HG02678 (cell line): ENCODE results near the gene NTNG2.

Experiments used
- ATAC-seq: cut with Tn5 transposase; IDR thresholded peaks from one replicate; pipeline ENCODE4 v1.9.1; 2021; ENCODE audit warnings: mild to moderate bottlenecking, moderate library complexity; ENCODE audit not compliant: unreplicated experiment

NTNG2 gene

DNA sequence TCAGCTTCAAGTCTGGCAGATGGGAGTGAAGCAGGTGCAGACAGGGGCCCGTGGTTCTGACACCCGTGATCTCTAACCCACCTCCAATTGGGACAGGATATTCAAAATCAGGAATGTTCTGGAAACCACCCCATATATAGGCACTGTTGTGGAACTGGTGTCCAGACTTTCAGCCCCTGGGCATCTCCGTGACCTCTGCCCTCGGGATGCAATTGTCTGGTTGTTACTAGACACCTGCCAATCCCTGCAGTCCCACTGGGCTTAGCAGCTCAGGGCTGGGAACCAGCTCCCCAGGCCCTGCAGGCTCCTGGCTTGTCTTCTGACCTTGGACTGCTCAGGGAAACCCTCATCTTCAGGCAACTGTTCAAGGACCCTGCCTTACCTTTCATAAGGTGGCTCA lies 38.8 kb downstream of the NTNG2 start:
- ATAC-seq: no peak

DNA sequence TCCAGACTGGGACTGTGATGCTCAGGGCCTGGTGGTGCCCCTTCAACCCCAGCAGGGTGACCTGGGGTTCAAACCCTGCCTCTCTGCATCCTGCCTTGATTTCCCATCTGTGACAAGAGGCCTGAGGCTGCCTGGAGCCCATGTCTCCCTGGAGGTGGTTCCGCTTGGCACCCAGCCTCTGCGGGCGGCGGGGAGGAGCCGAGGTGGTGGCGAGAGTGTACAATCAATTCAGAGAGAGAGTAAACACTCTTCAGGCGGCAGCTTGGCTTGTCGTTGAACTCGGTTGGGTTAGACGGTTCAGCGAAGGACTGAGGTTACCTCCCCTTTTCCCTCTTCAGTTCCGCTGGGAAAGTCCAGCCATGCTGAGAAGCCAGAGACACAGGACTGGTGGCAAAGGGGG lies 39.3 kb downstream of the NTNG2 start:
- no peak for ATAC-seq

DNA sequence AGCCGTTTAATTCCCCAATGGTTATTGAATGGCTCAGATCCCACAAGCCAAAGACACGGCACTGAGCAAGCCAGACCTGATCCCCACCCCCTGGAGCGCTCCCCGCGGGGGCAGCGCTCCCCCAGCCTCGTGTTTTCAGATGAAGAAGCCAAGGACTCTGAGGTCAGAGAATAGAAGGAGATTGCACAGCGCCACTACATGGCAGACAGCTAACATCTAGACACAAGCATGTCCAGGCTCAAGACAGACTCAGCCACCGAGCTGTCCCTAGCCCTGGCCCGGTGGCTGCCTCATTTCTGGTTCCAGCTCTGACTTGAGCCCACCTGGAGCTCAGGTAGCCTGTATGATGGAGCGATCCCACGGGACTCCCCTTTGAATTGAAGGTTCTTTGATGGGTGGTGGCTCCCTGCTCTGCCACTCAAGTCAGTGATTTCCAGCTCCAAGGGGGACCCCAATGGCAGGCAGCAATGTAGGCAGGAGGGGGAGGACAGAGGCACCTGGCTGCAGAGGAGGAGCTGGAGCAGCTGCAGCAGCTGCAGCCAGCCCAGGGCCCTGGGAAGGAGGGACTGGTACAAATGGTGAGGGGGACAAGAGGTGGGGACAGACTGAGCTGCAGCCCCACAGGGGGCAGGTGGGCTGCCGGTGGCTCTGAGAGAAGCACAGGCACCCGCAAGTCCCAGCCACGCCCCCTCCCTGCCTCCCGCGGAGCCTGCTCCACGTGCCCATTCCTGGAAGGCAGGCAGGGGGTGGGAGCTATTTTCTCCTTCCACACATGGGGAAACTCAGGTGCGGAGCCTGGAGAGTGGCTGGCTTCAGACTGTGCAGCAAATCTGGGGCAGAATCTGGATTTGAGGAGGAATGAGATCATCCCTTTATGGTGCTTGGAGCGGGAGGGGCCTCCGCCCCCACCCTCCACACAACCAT lies 40.2 kb downstream of the NTNG2 start:
- ATAC-seq: no peak

DNA sequence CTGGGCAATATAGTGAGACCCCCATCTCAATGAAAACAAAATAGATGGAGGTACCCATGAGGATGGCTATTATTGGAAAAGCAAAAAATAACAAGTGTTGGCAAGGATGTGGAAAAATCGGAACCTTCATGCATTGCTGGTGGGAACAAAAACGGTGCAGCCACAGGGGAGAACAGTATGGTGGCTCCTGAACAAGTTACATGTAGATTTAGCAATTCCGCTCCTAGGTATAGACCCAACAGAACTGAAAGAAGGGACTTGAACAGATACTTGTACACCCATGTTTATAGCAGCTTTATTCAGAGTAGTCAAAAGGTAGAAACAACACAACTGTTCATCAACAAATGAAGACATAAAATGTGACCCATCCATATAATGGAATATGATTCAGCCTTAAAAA lies 43.0 kb downstream of the NTNG2 start:
- no peak for ATAC-seq

DNA sequence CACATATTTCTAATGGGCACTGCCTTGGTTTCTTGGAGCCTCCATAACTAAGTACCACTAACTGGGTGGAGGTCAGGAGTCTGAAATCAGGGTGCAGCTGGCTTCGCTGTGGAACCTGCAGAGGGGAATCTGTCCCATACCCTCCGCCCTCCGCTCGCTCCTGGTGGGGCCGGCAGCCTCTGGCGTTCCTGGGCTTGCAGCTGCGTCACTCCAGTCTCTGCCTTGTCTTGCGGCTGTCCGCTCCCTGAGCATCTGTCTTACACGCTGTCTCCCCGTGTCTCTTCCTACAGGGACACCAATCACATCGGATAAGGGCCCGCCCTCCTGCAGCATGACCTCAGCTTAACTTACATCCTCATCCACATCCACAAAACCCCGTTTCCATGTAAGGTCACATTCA lies 45.4 kb downstream of the NTNG2 start:
- ATAC-seq: no peak

DNA sequence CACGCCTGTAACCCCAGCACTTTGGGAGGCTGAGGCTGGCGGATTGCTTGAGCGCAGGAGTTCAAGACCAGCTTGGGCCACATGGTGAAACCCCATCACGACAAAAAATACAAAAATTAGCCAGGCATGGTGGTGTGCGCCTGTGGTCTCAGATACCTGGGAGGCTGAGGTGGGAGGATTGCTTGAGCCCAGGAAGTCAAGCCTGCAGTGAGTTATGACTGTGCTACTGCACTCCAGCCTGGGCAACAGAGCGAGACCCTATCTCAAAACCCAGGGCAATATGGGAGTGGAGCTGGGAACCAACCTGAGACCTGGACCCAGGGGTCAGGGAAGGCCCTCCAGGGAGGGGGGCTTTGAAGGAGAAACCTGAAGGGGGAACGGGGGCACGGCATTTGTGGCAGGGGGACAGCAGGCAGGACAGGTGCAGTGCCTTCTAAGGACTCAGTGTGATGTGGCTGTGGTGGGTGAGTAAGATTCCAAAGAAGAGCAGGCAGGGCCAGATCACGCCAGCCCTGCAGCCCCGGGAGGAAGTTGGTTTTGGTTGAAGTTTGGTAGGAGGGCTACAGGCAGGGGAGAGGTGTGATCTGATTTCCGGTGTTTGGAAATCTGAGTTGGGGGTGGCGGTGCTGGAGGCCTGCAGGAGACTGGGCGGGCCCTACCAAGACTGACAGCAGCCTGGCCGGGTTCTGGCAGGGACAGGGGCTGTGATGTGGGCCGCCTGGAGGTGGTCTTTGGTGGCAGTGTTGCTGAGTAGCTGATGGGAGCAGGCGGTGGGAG lies 46.2 kb downstream of the NTNG2 start:
- no peak for ATAC-seq

DNA sequence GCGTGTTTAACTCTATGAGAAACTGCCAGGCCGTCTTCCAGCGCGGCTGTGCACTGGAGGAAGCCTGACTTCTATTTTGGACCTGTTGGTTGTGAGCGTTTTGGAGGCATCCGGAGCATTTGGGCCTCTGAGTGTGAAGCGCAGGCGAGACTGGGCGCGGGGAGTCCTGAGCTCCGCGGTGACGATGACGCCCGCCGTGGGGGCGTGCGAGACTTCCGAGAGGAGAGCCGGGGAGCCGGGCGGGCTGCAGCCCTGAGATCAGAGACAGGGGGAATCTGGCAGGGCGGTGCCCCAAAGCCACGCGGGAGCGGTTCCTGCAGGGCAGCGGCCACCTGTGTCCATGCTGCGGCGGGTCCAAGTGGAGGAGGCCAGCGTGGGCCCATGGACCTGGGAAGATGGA lies 47.4 kb downstream of the NTNG2 start:
- ATAC-seq: no peak

DNA sequence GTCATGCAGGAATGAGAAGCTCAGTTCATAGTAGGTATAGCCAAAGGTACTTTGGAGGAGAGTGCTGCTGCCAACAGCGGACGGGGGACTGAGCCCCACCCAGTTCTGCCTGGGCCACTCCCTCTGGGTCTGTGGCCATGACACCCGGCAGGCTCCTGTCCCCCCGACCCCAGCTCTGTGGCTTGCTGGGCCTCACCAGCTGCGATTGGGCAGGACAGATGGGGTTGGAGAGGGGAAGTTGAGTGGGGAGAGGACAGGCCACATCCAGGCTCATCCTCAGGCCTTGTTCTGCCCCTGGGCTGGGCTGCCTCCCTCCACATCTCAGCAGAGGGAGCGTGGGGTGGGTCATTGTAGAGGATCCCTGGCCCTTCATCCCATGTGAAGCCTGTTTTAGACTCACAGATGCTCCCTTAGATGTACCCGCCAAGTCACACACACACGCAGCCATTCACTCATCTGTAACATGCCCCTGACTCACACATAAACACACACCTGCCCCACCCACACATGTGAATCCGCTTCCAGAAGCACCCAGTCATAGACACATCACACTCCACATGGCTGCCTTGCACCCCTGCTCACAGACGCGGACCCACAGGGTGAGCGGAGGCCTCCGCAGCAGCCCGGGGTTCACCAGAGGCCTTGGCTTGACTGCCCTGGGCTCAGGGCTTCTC lies 48.8 kb downstream of the NTNG2 start:
- no peak for ATAC-seq

DNA sequence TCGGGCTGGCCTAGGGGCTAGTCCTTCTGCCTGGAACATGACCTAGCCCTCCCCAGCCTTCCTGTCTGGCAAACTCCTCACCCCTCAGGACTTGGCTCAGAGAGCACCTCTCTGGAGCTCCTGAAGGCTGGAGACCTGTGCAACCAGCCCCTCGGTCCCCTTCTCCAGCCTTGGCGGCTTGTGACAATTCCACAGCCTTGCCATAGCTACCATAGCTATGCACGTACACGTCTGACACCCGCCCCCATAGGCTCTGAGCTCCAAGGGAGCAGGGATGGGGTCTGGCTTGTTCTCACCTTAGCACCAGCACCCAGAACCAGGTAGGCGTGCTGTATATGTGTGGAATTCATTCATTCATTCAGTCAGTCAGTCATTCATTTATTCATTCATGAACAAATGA lies 49.7 kb downstream of the NTNG2 start:
- ATAC-seq: no peak

DNA sequence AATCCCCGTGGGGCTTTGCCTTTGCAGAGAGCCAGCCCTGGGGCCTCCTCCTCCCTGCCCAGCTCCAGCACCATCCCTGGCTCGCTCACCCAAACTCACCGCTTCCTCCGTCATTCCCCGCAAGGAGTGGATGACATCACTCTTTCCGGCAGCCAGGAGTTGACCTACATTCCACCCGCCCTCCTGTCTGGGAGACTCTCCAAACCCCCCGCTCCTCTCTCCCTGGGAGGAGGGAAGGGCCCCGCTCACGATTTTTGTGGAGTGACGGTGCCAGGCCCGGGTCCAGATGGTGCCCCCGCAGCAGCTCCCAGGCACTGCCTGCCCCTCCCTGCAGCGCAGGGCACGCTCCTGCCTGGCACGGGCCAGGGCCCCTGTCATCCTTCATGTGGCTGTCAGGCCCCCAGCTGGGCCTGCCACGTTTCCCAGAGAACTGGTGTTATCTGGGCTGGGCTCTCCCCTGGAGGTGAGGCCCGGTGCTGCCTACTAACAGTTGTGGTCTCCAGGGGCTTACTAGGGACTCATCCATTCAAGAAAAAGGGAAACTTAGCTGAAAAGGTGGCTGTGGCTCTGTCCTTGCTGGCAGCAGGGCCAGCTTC lies 52.3 kb downstream of the NTNG2 start:
- ATAC-seq: no peak

DNA sequence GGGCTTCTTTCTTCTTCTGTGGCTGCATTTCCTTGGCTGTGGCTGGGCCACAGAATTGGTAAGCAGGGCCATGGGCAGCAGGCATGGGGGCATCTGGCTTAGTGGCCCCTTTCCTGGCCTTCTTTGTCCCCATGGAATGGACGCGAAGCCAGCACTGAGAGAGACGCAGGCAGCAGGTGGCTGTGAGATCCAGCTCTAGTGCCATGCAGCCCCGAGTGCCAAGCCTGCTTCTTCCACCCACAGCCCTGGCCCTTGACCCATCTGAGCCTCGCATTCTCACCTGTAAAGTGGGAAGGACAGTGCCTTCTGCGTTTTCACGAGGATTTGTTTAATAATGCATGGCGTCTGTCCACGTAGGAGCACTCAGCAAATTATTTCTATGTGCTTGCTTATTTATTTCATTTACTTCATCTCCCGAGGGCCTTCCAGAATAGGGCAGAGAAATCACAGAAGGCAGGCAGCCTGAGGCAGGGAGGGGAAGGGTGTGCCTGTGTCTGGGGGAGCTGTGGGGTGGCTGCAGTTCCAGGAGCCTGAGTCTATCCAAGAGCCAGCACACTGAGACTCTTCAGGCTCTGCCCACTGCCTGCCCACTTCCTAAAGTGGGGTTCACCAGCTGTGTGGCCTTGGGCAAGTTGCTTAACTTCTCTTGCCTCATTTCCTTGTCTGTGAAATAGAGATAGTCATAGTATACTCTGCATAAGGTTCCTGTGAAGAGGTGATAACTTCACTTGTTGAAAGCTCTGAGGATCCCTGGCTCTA lies 55.2 kb downstream of the NTNG2 start:
- no peak for ATAC-seq

DNA sequence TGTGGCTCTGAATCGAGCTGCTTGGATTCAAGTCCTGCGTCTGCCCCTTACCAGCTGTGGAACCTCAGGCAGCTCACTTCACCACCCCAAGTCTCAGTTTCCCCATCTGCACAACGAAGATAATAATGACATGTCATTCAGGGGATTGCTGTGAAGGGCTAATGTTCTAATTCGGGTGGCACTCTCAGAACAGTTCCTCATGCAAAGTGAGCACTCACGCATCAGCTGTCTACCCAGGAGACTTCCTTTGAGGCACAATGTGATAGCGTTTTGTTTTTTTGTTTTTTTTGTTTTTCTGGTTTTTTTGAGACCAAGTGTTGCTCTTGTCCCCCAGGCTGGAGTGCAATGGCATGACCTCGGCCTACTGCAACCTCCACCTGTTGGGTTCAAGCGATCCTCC lies 56.4 kb downstream of the NTNG2 start:
- ATAC-seq: no peak

DNA sequence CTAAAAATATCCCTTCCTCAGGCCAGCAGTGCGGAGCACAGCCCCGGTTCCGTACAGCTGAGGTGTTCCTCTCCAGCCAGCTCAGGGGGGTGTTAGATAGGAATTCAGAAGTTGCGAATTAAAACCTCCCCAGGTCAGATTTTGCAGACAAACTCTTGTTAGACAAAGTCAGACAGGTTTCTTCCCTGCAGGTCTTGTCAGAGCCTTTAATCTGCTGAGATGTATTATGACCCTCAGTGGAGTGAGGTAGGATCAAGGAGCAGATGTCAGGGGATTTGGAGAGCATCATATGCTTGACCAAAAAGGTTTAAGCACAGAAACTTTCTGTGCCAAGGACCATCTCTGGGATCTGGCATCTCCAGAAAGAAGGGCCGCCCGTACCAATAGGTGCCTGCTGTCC lies 60.1 kb downstream of the NTNG2 start:
- no peak for ATAC-seq

DNA sequence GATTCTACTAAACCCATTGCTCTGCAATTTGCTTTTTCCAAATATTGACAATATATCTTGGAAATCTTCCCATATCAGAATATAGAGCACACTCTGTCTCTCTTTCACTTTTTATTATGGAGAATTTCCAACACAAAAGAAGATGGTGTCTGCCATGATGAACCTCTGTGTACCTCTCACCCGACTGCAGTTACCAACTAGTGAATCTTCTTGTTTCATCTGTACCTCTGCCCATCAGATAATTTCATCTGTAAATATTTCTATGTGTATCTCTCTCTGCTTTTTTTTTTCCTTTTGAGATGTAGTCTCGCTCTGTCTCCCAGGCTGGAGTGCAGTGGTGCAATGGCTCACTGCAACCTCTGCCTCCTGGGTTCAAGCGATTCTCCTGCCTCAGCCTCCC lies 62.8 kb downstream of the NTNG2 start:
- ATAC-seq: no peak

DNA sequence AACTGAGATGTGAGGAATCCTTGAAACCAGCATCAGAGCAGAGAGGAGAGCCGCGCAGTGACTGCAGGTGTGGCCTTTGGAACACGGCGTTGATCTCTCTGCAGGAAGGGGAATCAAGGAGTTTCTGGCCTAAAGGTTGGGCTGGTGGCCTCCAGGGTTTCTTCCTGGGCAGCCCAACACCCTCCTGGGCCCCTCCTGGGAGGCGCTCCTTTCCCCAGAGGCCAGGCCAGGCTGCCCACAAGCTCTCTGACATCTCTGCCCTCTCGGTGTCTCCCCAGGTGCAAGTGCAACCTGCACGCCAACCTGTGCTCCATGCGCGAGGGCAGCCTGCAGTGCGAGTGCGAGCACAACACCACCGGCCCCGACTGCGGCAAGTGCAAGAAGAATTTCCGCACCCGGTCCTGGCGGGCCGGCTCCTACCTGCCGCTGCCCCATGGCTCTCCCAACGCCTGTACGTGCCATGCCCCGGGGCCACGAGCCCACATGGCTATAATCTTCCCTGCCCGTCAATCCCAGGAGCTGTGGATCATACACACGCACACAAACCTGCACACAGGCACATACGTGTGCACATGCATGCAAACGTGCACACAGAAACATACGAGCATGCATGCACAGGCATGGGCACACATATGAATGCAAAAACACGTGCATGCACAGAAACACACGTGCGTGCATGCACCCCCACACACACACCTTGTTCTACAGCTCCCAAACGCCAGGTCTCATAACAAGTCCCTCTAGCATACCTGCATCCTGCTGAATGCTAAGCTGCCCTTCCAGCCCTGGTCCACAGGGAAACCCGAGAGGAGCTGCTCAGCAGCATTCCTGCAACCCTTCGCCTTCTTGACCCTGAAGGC lies 64.9 kb downstream of the NTNG2 start:
- ATAC-seq: no peak

DNA sequence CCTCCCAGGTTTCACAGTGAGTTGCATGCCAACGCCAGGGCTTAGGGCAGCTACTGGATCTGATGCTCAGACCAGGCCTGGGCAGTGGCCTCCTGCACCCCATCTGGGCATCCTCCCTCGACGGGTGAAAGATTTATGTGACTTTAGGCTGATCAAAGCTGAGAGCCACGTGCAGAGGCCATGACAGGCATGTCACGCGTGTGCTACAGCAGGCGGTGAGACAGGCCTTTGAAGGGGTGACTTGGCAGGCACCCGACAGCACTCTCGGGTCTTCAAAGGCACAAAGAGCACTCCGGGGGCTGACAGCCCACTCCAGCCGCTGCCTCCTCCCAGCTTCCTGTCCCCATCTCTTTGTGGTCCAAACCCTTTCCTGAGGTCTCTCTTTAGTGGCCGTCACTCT lies 66.2 kb downstream of the NTNG2 start:
- no peak for ATAC-seq

DNA sequence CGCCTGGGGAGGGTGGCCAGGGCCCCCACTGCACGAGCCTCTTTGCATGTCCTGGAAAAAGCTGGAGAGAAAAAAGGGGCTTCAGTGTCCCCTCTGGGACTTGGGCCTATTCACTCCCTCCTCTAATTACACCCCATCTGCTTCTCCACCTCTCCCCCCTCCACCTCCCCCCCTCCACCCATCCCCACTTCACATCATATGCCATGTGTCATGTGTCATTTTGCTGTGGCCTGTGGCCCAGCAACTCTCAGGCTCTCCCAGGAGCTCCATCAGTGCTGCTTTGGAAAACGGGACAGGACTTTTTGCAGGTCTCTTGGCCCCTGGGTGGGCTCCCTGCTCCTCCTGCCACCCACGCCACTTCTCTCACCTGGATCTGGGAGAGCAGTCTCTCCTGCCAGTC lies 68.7 kb downstream of the NTNG2 start:
- no peak for ATAC-seq

DNA sequence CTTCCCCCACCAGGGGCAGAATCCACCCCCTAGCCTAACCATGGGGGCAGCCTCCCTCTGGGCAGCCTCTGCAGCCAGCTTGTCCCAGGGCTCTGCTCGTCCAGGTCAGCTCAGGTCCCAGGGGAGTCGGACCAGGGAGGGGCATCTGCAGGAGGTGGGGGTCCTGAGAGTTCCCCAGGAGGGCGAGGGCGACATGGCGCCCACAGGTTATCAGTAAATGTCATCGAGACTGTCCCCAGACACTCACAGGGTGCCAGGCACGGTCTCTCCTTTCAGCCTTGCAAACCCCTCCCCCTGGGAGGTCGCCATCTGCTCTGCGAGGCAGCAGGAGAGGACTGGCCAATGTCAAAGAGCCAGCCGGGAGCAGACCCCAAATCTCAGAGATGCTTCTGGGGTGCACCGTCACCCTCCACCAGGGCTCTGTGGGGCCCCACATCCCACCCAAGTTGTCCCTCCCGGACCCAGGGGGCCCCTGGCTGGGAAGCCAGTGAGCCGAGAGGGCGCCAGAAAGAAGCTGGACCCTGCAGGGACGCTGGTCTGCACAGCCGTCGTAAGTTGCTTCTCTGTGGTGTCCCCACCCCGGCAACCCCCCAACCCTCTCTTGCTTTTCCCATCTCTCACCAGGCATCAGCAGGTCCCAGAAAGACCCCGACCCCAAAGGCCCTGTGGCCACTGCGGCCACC lies 69.3 kb downstream of the NTNG2 start:
- no peak for ATAC-seq

DNA sequence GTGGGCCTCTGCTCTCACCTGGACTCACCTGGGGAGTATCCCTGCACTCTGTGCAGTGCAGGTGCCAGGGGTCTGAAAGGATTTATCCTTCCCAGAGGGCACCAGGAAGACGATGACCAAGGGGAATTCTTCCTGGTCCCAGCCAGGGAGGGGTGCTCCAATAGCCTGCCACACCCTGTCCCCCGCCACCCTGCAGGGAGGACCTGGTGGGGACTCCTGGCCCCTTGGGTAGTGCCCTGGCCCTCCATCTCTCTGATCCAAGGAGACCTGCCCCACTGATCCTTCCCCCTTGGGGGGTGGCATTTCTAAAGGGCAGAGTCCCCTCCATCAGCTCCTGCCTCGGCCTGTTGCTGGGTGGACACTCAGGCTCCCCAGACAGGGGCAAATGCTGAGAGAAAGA lies 70.7 kb downstream of the NTNG2 start:
- ATAC-seq: no peak
